A549 treated with Mapracorat at 1 μM for 4 hours (cell line): Measurements from ENCODE around the gene TNFRSF14. TPM values are rescaled to one million over a fixed set of nuclear protein-coding genes. Genes with fewer than 3 reads are reported as not detected.

Experiments used
- total RNA-seq: library from RNA; stranded (reverse); fragments of 200-300 nt; extraction: Qiagen RNA extraction; gene quantifications from 5 replicates; pipeline ENCODE4 v1.2.3, GENCODE V29; 2022

TNFRSF14 gene
- total RNA-seq = 0.10 to 0.27 TPM (median 0.10 TPM) in 3 of 5 replicates, not detected in the others

DNA sequence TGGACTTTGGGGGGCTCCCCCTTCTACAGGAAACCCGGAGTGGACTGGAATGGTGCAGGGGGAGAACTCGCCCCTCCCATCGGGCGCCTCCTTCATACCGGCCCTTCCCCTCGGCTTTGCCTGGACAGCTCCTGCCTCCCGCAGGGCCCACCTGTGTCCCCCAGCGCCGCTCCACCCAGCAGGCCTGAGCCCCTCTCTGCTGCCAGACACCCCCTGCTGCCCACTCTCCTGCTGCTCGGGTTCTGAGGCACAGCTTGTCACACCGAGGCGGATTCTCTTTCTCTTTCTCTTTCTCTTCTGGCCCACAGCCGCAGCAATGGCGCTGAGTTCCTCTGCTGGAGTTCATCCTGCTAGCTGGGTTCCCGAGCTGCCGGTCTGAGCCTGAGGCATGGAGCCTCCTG, at the start of gene TNFRSF14:
Gene TNFRSF14, plus strand, starts transcription at position 95 of the 401 bp plus-strand sequence. Its CDS starts 294 bp downstream, at position 389.

DNA sequence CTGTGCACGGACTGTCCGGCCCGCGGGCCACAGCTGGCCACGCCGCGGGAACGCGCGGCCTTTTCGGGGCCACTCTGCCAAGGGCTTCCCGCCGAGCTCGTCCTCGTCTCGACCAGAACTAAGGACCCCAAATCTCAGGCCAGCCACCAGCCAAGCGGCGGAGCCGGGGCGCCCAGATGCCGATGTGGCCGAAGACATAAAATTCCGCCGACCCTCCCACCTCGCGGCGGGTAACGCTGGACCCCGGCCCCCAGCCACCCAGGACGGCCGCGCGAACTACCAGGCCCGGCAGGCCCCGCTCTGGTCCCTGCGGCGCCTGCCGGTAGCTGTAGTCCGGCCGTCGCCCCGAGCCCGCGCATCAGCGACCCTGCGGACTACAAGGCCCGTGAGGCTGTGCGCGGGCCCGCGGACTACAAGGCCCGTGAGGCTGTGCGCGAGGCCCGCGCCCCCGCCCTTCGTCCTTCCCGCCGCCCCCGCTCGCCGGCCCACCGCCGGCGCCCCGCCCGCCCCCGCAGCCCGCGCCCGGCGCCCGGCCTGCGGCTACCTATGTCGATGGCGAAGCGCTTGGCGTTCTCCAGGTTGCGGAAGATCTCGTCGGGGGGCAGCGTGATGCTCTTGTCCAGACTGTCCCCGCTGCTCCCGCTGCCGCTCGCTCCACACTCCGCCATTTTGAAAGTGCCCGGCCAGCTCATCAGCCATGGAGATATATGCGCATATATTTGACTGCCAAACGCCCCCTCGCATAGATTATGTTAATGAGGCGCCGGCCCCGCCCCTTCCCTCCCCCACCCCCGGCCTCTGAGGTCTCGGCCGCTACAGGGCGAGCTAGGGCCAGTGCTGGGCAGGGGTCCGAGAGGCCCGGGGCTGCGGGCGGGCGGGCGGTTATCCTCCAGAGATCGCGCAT, 30.0 kb upstream of the TNFRSF14 start, which contains the start of gene PANK4:
Gene PANK4, minus strand, starts transcription at position 677 of the 904 bp plus-strand sequence. Its CDS starts 9 bp downstream, at position 668.

DNA sequence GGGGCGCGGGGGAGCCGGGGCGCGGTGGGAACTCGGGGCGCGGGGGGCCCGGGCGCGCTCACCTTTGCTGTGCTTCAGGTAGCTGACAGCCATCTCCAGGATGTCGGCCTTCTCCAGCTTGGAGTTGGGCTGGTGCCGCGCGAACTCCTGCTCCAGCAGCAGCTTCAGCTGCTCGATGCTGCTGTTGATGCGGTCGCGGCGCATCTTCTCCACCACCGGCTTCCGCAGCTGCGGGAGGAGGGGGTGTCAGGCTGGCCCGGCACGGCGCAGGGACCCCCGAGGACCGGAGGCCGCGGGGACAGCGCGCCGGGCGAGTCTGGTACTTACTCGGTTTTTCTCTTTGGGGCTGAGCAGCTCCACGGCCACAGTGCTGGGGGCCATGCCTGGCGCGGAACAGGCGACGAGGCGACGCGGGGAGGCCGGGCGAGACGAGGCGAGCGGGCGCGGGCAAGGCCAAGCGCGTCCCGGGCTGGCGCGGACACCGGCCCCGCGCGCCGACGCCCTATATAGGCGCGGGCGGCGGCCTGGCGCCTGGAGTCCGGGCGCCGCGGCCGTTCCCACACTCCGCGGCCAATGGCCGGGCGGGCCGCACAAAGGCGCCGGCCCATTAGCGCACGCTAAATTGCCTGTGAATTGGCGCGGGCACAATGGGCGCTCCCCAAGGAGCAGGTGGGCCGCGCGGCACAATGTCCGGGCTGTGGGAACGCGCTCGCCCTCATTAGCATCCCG, 26.2 kb upstream of the TNFRSF14 start, which contains the start of gene HES5:
Gene HES5, minus strand, starts transcription at position 480 of the 729 bp plus-strand sequence. Its CDS starts 99 bp downstream, at position 381.

DNA sequence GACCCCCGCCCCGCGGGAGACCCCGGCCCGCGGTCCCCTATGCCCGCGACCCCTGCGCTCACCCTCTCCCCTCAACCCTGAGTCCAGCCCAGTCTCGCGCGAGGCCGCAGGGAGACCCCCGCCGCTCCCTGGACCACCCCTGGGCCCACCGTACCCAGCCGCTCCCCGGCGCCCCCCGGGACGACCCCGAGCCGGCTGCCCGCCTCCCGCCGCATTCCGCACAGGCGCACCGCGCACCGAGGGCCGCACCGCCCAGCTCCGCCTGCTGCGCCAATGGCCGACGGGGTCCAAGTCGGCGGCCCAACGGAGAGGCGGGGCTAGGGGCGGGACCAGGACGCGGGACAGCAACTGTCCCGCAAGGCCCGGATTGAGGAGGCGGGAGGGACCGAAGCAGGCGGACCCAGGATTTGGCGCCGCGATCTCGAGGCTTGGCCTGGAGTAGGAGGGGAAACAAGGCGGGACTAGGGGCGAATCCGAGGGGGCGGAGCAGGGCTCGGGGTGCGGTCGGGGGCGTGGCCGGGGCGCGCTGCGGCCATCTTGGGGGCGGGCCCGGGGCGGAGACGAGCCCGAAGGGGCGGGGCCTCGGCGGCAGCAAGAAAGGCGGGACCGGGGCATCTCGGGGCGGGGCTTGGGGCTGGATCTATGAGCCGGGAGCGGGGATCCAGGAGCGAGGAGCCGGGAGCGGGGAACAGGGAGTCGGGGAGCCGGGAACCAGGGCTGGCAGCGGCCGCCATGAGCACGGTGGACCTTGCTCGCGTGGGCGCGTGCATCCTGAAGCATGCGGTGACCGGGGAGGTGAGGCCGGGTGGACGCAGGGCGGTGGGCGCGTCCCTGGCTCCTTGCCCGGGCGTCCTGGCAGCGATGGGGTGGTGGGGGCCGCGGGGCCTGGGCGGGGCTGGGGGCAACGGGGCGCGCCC, 30.2 kb downstream of the TNFRSF14 start, which contains the start of gene PRXL2B:
Gene PRXL2B, plus strand, starts transcription at position 624 of the 917 bp plus-strand sequence. Its CDS starts 109 bp downstream, at position 733.

Other genes starting within 250 kb of the TNFRSF14 start
- gene MORN1, start 164.8 kb upstream of the TNFRSF14 start, total RNA-seq = 5.3 to 7.1 TPM (median 5.8 TPM) in 5 replicates
- gene RER1, start 164.5 kb upstream of the TNFRSF14 start, total RNA-seq = 98.5 to 135 TPM (median 120 TPM) in 5 replicates
- gene PEX10, start 143.8 kb upstream of the TNFRSF14 start, total RNA-seq = 20.0 to 26.3 TPM (median 24.8 TPM) in 5 replicates
- gene PLCH2, start 80.1 kb upstream of the TNFRSF14 start, total RNA-seq = 0.15 to 0.53 TPM (median 0.30 TPM) in 5 replicates
- 8.3 to 13.3 TPM (median 10.8 TPM) in 5 replicates for gene PANK4, start 29.8 kb upstream of the TNFRSF14 start, total RNA-seq
- not detected in 5 replicates for gene HES5, start 26.1 kb upstream of the TNFRSF14 start, total RNA-seq
- 18.9 to 24.6 TPM (median 23.2 TPM) in 5 replicates for gene PRXL2B, start 30.4 kb downstream of the TNFRSF14 start, total RNA-seq
- gene MMEL1, start 76.6 kb downstream of the TNFRSF14 start, total RNA-seq = not detected in 5 replicates
- 0.01 to 0.07 TPM (median 0.05 TPM) in 5 replicates for gene TTC34, start 245.3 kb downstream of the TNFRSF14 start, total RNA-seq